H9 (cell line): ENCODE measurements around the gene AKT3. TPM values are rescaled to one million over a fixed set of nuclear protein-coding genes. Genes with fewer than 3 reads are reported as not detected.

Experiments
- DNase-seq: peaks from one replicate; pipeline ENCODE4 v3.0.0-alpha.2; 2017
- H2AFZ ChIP-seq: one replicate; pipeline ENCODE4 v1.6.1; 2013; ENCODE audit warnings: mild to moderate bottlenecking, low read length, control low read depth, moderate library complexity
- H2AK5ac ChIP-seq: 2 replicates; pipeline ENCODE4 v1.6.1; 2013; ENCODE audit warnings: low read length, control low read depth, mixed read lengths; ENCODE audit not compliant: insufficient read length
- H2BK120ac ChIP-seq: one replicate; pipeline ENCODE4 v1.6.1; 2013; ENCODE audit warnings: low read depth, mild to moderate bottlenecking, low read length, control low read depth, inconsistent platforms; ENCODE audit not compliant: poor library complexity, severe bottlenecking
- H2BK12ac ChIP-seq: 2 replicates; pipeline ENCODE4 v1.6.1; 2013; ENCODE audit warnings: low read length, control low read depth, mixed read lengths, low read depth; ENCODE audit not compliant: insufficient read length
- H2BK15ac ChIP-seq: 2 replicates; pipeline ENCODE4 v1.6.1; 2013; ENCODE audit warnings: low read depth, low read length, control low read depth
- H2BK20ac ChIP-seq: one replicate; pipeline ENCODE4 v1.6.1; 2013; ENCODE audit warnings: low read depth, mild to moderate bottlenecking, low read length, control low read depth, inconsistent platforms; ENCODE audit not compliant: poor library complexity, severe bottlenecking
- H2BK5ac ChIP-seq: 2 replicates; pipeline ENCODE4 v1.6.1; 2013; ENCODE audit warnings: low read length, control low read depth, mixed read lengths; ENCODE audit not compliant: insufficient read length
- H3K14ac ChIP-seq: 2 replicates; pipeline ENCODE4 v1.6.1; 2013; ENCODE audit warnings: low read length, control low read depth; ENCODE audit not compliant: insufficient read depth
- H3K18ac ChIP-seq: 2 replicates; pipeline ENCODE4 v1.6.1; 2013; ENCODE audit warnings: low read depth, mild to moderate bottlenecking, mixed read lengths, low read length, control low read depth; ENCODE audit not compliant: insufficient read length
- H3K23ac ChIP-seq: 2 replicates; pipeline ENCODE4 v1.6.1; 2013; ENCODE audit warnings: low read length, control low read depth, mixed read lengths, low read depth; ENCODE audit not compliant: insufficient read length
- H3K23me2 ChIP-seq: 2 replicates; pipeline ENCODE4 v1.6.1; 2013; ENCODE audit warnings: low read depth, mild to moderate bottlenecking, mixed read lengths, low read length, control low read depth; ENCODE audit not compliant: insufficient read length, poor library complexity, severe bottlenecking
- H3K27ac ChIP-seq: 2 replicates; pipeline ENCODE4 v1.5.1; 2013; ENCODE audit warnings: low read length, control low read depth, mixed read lengths, low read depth; ENCODE audit not compliant: insufficient read length
- H3K27me3 ChIP-seq: 2 replicates; pipeline ENCODE4 v1.6.1; 2013; ENCODE audit warnings: low read length, control low read depth, inconsistent platforms; ENCODE audit not compliant: insufficient read depth
- H3K4ac ChIP-seq: 2 replicates; pipeline ENCODE4 v1.6.1; 2013; ENCODE audit warnings: low read depth, mild to moderate bottlenecking, control low read depth, inconsistent platforms, low read length, moderate library complexity
- H3K4me1 ChIP-seq: 2 replicates; pipeline ENCODE4 v1.6.1; 2013; ENCODE audit warnings: low read length, control low read depth, inconsistent platforms; ENCODE audit not compliant: insufficient read depth
- H3K4me2 ChIP-seq: 2 replicates; pipeline ENCODE4 v1.6.1; 2013; ENCODE audit warnings: low read length, control low read depth, mixed read lengths; ENCODE audit not compliant: insufficient read length, insufficient read depth
- H3K56ac ChIP-seq: 2 replicates; pipeline ENCODE4 v1.6.1; 2013; ENCODE audit warnings: low read depth, mild to moderate bottlenecking, mixed read lengths, low read length, control low read depth; ENCODE audit not compliant: insufficient read length
- H3K79me1 ChIP-seq: 2 replicates; pipeline ENCODE4 v1.6.1; 2013; ENCODE audit warnings: low read depth, mild to moderate bottlenecking, moderate library complexity, low read length, control low read depth, inconsistent platforms; ENCODE audit not compliant: insufficient read depth, poor library complexity, severe bottlenecking
- H3K79me2 ChIP-seq: 2 replicates; pipeline ENCODE4 v1.6.1; 2013; ENCODE audit warnings: low read length, control low read depth, inconsistent platforms; ENCODE audit not compliant: insufficient read depth
- H3K9ac ChIP-seq: 2 replicates; pipeline ENCODE4 v1.6.1; 2013; ENCODE audit warnings: low read length, control low read depth, mixed read lengths; ENCODE audit not compliant: insufficient read length; ENCODE audit errors: extremely low read depth
- H3K9me3 ChIP-seq: one replicate; pipeline ENCODE4 v1.6.1; 2013; ENCODE audit warnings: low read depth, low read length, inconsistent platforms; ENCODE audit not compliant: control insufficient read depth
- H3T11ph ChIP-seq: one replicate; pipeline ENCODE4 v1.6.1; 2013; ENCODE audit warnings: mild to moderate bottlenecking, low read length, control low read depth, inconsistent platforms
- H4K20me1 ChIP-seq: one replicate; pipeline ENCODE4 v1.6.1; 2013; ENCODE audit not compliant: control insufficient read depth, insufficient read length, insufficient read depth
- H4K5ac ChIP-seq: 2 replicates; pipeline ENCODE4 v1.6.1; 2013; ENCODE audit warnings: low read depth, mild to moderate bottlenecking, mixed read lengths, low read length, control low read depth; ENCODE audit not compliant: insufficient read length
- H4K8ac ChIP-seq: replicated peaks from 2 replicates; pipeline ENCODE4 v1.6.1; 2013; ENCODE audit warnings: low read length, control low read depth, mixed read lengths, low read depth; ENCODE audit not compliant: insufficient read length
- H4K91ac ChIP-seq: 2 replicates; pipeline ENCODE4 v1.6.1; 2013; ENCODE audit warnings: low read depth, mild to moderate bottlenecking, moderate library complexity, mixed read lengths, low read length, control low read depth; ENCODE audit not compliant: insufficient read length
- H3K27ac Mint-ChIP-seq, 3 experiments: 2 replicates in 2 of 3; 3 replicates in 1 of 3; pipeline ENCODE4 v1.8.0; 2020 to 2021; ENCODE audit warnings: mixed read lengths in 3 of 3, mild to moderate bottlenecking in 1 of 3, moderate library complexity in 1 of 3
- H3K27me3 Mint-ChIP-seq: 2 replicates; pipeline ENCODE4 v1.8.0; 2021; ENCODE audit warnings: low read depth, mild to moderate bottlenecking, moderate library complexity, mixed read lengths
- H3K36me3 Mint-ChIP-seq, 3 experiments: 2 replicates in 2 of 3; 3 replicates in 1 of 3; pipeline ENCODE4 v1.8.0; 2020 to 2021; ENCODE audit warnings: low read depth in 3 of 3, mixed read lengths in 3 of 3; ENCODE audit not compliant: insufficient read depth in 1 of 3
- H3K4me1 Mint-ChIP-seq, 2 experiments: 2 replicates each; pipeline ENCODE4 v1.8.0; 2020; ENCODE audit warnings: mixed read lengths in 2 of 2
- H3K4me3 Mint-ChIP-seq, 2 experiments: 2 replicates in 1 of 2; 3 replicates in 1 of 2; pipeline ENCODE4 v1.8.0; 2020 to 2021; ENCODE audit warnings: mild to moderate bottlenecking in 2 of 2, mixed read lengths in 2 of 2, moderate library complexity in 1 of 2
- H3K9me3 Mint-ChIP-seq, 2 experiments: 2 replicates in 1 of 2; 3 replicates in 1 of 2; pipeline ENCODE4 v1.8.0; 2020; ENCODE audit warnings: mild to moderate bottlenecking in 2 of 2, mixed read lengths in 2 of 2, moderate library complexity in 1 of 2
- WGBS: extraction: QIAGEN DNeasy Blood & Tissue Kit; methylation state at CpG from one replicate; pipeline ENCODE4 v1.1.7; 2013; ENCODE audit warnings: missing lambda C conversion rate, low lambda C conversion rate, mixed read lengths; ENCODE audit not compliant: insufficient read length; ENCODE audit errors: extremely low coverage; 5-methylcytosine and 5-hydroxymethylcytosine counted together
- total RNA-seq: library from RNA; stranded (reverse); gene quantifications from 2 replicates; pipeline ENCODE4 v1.2.1, GENCODE V29; 2021
- TF ChIP-seq, protein P1 (sequence below): fragments of 200-600 bp; sonication (generic); conservative IDR thresholded peaks from 3 replicates; pipeline ENCODE4 v1.8.0; 2021; ENCODE audit warnings: antibody characterized with exemption, mild to moderate bottlenecking

The AKT3 gene
- total RNA-seq, 1 experiment from 2014 or later = 27.8 TPM

- Histone ChIP-seq H4K91ac (no peak overlapping the region), H2AFZ (no peak overlapping the region), H2AK5ac (no peak overlapping the region), H4K5ac (no peak overlapping the region), H2BK20ac (no peak overlapping the region), H3K4me1 (peaks cover 5% of the 10 kb centered on the region; the same call in 1 of the 2 replicates), H4K20me1 (no peaks in the 10 kb centered on the region), H3K27ac (no peak overlapping the region), H3K9ac (no peak overlapping the region), H3T11ph (no peak overlapping the region), H3K18ac (no peak overlapping the region), H4K8ac (no peak overlapping the region), H3K79me1 (no peaks in the 10 kb centered on the region), H2BK120ac (no peak overlapping the region), H3K4ac (no peak overlapping the region), H2BK5ac (no peak overlapping the region), H3K23ac (no peak overlapping the region), H3K9me3 (no peaks in the 10 kb centered on the region), H3K56ac (no peak overlapping the region), H3K27me3 (no peaks in the 10 kb centered on the region), H2BK15ac (no peak overlapping the region), H3K79me2 (no peaks in the 10 kb centered on the region), H3K14ac (no peak overlapping the region), H3K4me2 (no peak overlapping the region), H2BK12ac (no peak overlapping the region), H3K23me2 (no peaks in the 10 kb centered on the region)
- no peak overlapping the region for H3K4me3 Mint-ChIP-seq
- no peaks in the 10 kb centered on the region for H3K27me3 Mint-ChIP-seq
- DNase-seq = no peak
- no peaks in the 10 kb centered on the region for H3K36me3 Mint-ChIP-seq
- peaks cover 29 to 36% of the 10 kb centered on the region in 2 experiments for H3K4me1 Mint-ChIP-seq
- no CpG with 5 or more reads among the region's 1 CpG for WGBS
- no peaks in the 10 kb centered on the region for H3K9me3 Mint-ChIP-seq
- H3K27ac Mint-ChIP-seq = peak overlapping the region in 2 of 3 experiments; percentile 34 to 41; a peak in 3 of 7 replicates
- TF ChIP-seq, protein P1, sequence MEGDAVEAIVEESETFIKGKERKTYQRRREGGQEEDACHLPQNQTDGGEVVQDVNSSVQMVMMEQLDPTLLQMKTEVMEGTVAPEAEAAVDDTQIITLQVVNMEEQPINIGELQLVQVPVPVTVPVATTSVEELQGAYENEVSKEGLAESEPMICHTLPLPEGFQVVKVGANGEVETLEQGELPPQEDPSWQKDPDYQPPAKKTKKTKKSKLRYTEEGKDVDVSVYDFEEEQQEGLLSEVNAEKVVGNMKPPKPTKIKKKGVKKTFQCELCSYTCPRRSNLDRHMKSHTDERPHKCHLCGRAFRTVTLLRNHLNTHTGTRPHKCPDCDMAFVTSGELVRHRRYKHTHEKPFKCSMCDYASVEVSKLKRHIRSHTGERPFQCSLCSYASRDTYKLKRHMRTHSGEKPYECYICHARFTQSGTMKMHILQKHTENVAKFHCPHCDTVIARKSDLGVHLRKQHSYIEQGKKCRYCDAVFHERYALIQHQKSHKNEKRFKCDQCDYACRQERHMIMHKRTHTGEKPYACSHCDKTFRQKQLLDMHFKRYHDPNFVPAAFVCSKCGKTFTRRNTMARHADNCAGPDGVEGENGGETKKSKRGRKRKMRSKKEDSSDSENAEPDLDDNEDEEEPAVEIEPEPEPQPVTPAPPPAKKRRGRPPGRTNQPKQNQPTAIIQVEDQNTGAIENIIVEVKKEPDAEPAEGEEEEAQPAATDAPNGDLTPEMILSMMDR = no peak
Observed at GRCh38 chr1:243751506-243751905, 98.5 kb downstream of the AKT3 start.
